AG09319 (cell line): ENCODE data around the gene BTBD2.

ENCODE experiments used
- DNase-seq: peaks from one replicate; pipeline ENCODE4 v3.0.0-alpha.2; 2010; ENCODE audit warnings: low read depth; ENCODE audit errors: extremely low read depth
- CTCF ChIP-seq: IDR thresholded peaks from 2 replicates; pipeline ENCODE4 v1.5.1; 2011; ENCODE audit warnings: low read depth, mild to moderate bottlenecking, inconsistent platforms, low read length, moderate library complexity

Gene BTBD2

GRCh38 chr19:1961000-1961883 is 54.3 kb downstream of the BTBD2 start:
- DNase-seq = no peak
- TF ChIP-seq CTCF = no peak

- TF ChIP-seq CTCF = no peak
- DNase-seq = no peak
Measured at GRCh38 chr19:1959928-1960589, 55.5 kb downstream of the BTBD2 start.

GRCh38 chr19:1957562-1958248 is 57.8 kb downstream of the BTBD2 start:
- DNase-seq = no peak
- TF ChIP-seq CTCF = no peak

GRCh38 chr19:1956868-1957492 is 58.5 kb downstream of the BTBD2 start:
- DNase-seq = no peak
- no peak for TF ChIP-seq CTCF

- DNase-seq = no peak
Measured at GRCh38 chr19:1956122-1956494, 59.4 kb downstream of the BTBD2 start.

More at GRCh38 chr19:1956122-1956494, 59.4 kb downstream of the BTBD2 start:
- no peak for TF ChIP-seq CTCF
